ENCODE data around the gene RIMBP2.

Gene RIMBP2

DNA sequence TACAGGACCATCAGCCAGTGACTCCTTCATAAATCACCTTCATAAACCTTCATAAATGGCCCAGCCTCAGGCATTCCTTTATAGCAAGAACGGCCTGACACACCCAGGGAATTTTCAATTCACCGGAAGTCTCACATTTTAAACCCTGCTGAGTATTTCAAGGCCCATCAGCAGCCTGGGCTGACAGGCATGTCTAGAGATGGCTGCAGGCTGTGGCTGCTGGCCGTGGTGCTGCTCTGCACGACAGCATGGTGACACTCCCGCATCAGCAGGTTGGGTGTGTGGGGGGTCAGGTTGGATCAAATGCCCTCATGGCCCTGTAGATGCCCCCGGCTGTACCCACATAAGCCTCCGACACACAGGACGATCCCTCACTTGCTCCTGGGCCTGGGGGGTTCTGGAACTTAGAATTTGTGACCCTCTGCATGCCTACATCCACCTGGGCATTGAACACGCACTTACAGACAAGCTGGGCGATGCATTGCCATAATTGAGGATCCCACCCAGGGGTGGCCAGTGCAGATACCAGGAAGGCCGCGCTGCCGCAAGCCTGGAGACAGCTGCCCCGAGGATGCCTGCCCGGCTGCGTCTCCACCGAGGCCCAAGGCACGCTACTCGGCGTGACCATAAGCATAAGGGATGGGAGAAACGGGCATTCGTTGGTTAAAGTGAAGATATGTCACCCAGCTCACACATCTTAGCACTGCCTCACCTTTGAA lies 254.1 kb downstream of the RIMBP2 start:
- DNase-seq (ENCODE audit: low read depth) = no peak

DNA sequence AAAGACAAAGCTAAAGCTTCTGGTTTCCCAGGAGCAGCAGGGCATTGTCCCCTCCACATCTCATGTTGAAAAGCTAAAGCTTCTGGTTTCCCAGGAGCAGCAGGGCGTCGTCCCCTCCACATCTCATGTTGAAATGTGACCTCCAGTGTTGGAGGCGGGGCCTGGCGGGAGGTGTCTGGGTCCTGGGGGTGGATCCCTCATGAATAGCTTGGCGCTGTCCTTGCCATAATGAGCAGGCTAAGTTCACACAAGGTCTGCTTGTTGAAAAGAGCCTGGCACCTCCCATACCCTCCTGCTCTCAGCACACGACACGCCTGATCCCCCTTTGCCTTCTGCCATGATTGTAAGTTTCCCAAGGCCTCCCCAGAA lies 254.7 kb downstream of the RIMBP2 start:
- DNase-seq (ENCODE audit: low read depth) = no peak

DNA sequence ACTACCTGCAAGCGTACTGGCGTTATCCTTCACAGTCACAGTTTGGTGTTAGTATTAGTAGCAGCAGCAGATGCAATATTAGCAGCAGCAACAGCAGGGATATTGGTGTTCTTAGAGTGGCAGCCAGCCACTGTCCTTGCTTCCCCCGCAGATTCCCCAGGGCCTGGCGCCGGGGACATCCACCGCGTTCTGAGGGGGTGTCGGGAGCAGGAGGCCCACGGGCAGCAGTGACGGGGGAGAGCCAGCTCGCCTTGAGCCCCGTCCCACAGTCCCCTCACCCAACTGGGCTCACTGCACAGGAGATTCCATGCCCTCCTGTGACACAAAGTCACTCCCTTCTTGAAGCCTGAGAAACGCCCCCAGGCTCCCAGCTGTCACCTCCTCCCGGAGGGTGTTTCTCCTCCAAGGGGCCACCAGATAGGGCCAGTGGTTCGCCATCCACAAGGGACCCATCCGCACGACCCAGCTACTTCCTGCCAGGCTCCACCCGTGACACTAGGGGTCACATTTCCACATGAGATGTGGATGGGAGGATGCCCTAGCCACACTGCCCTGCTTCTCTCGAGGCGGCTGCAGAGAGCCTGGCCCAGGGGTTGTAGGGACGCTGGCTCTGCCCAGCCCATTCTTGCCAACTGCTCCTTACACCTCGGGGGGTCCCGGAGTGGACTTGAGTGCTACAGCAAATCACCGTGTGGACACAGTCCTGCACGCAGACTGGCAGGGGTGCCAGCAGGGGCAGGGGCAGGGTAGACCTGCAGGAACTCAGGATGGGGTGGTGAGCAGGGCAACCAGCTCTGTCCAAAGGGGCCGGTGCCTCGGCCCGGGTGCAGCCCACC lies 255.3 kb downstream of the RIMBP2 start:
- no peak for DNase-seq (ENCODE audit: low read depth)

DNA sequence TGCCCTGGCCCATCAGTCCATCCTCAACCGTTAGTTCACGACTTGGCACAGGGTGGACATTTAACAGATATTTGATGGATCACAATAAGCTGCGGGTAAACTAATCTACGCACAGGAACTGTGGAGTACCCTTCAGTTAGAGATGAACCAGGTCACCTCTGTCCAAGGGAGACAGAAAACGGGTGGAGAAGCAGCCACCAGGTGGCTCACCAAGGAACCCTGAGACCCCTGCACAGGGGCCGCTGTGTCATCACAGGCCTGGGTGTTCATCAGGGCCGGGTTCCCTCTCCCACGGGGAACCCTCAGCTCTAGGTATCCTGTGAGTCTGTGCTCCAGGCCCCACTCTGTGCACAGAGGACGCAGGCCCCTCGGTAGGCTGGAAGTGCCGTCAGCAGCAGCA lies 256.2 kb downstream of the RIMBP2 start:
- no peak for DNase-seq (ENCODE audit: low read depth)

DNA sequence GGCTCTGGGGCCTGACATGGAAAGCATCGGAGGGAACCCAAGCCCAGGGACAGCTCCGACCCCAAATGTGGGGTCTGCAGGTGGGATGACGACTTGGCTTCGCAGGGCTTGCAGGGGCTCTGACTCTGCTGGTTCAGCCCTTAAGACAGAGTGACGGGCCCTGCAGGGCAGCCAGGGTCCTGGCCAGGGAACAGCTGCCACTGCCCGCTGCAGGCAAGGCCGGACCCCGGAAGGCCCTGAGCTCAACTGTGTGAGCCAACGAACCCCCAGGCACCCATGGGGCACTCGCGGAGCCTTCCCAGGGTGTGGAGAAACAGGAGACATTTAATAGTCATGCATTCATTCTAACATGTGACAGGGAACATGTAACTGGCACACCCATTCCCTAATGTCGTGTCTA lies 257.8 kb downstream of the RIMBP2 start:
- no peak for DNase-seq (ENCODE audit: low read depth)

DNA sequence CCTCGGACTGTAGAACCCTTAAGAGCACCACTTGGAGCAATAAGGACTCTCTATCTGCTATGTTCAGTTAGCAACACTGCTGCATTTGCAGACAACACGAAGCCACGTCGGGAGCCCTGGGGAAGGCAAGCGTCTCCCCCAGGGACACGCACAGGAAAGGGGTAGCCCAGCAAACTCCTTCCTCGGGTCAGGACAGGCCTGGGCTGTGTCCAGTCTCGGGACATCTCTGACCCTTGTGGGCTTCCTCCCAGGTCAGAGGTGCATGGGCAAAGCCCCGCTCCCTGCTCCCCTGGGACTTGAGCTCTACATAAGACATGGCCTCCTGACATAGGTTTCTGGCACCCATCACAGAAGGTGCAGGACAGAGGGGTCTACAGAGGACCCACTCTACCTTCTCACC lies 258.9 kb downstream of the RIMBP2 start:
- DNase-seq (ENCODE audit: low read depth) = no peak

DNA sequence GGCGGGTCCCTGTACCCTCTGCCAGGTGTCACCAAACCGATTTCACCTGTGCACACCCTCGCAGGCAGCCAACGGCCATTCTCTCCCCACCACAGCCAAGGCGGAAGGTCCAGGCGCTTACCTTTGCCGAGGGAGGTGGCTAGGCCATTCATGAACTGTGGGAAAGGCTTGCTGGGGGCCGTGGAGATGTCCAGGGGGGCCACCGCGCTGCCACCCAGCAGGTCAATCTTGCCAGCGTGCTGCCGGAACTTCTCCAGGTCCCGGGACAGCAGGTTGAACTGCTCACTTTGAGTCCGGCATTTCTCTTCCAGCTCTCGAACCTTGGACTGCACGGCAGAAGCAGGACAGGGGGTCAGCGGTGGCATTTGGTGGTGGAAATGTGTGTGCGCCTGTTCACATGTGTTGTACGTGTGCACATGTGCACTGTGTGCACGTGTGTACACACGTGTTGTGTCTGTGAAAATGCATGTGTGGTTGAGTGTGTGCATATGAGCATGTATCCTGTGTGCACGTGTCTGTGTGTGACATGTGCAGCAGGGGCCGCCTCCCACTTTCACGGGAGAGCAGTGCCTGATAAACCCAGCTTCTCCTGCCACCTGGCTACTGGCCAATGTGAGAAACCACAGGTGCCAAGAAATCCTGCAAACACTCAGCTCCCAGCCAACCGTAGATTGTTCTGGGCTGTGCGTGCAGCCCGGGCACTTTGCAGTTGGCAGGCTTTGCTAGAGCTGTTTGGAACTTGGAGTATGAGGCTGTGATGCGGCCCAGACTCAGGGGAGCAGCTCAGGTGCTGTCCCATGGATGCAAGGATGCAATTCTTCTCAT lies 259.5 kb downstream of the RIMBP2 start:
- no peak for DNase-seq (ENCODE audit: low read depth)

DNA sequence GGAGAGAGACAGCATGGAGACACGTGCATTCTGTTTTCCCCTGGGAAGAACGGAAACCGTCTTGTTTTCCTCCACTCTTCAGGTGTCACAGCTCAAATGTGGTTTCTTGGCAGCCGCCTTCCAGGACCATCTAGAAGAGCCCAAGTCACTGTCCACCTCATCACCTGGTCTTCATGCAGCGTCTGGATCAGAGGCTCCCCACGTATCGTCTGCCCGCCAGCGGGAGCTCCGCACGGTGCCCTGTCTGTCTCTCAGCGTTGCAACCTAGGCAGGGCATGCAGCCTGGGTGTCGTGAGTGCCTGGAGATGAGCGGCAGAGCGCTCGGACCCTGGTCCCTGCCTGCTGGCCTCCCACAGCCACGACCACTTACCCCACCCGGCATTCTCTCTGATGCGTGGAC lies 260.9 kb downstream of the RIMBP2 start:
- DNase-seq (ENCODE audit: low read depth) = no peak

DNA sequence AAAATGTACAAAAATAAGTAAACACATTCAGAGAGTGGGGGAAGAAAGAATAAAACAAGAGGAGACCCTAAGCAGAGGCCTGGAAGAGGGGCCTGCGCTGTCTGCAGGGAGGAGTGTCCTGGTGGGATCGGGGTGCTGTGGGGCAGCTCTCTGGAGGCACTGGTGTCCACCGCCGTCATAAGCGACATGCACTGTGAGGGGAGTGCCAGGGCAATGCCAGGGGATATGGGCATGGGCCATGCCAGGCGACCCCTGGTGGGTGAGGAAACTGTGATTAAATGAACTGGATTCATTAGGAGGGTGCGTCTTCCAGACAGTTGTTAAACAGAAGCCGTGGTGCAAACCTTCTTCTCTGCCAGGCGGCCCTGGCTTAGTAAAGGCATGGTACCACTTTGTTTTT lies 261.8 kb downstream of the RIMBP2 start:
- DNase-seq (ENCODE audit: low read depth) = no peak

DNA sequence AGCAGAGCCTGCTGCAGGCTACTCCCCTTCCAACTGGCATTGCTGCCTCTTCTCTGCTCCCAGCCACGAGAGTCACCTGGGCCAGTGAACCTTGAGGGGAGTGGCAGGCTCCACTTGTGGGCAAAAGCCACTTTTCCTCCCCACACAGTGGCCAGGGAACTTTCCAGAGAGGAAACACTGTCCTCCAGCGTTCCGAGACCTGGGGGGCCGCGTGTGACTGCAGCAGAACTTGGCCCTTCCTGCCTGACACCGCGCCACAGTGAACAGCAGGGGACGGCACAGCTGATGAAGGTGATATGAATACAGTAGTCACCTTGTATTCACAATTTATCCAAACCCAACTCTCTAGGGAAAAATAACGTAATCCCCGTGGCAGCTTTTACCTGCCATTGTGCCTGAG lies 263.6 kb downstream of the RIMBP2 start:
- DNase-seq (ENCODE audit: low read depth) = no peak

DNA sequence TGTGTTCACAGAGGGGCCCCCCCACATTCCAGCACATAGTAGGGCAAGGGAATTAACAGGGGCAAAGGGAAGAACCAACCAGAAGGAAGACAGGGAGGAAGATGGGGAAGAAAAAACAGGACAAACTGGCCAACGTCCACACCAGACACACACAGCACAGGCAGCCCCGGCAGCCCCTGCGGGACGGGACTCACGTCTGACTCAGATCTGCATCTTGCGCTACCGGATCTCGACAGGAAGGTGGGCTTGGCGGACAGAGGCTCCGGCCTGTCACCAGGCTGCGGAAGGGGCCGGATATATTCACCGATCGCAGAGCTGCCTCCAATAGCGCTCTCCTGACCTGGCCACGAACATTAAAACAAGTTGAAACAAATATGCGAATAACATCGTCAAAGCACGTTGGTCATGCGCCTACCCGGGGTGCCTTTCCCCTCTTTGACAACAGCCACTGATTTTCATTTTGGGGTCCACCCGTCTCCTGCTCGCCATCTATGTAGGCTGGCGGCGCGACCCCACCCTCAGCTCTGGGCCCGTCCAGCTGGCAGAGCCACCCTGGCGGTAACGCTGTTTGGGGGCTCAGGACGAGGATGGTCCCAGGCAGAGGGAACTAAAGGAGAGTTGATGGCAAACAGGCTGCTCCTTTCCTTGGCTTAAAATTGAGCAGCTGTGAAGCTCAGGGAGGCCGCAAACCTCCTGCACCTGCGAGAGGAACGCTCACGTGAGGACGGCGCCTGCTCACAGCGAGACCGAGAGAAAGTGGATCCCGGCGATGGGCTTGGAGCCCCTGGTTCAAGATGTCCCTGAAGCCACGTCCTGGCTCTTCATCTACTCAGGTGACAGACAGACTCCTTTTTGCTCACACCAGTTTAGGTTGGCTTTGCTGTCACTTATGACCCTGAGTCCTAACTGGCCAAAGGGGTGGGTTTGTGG lies 264.8 kb downstream of the RIMBP2 start:
- DNase-seq (ENCODE audit: low read depth) = no peak

DNA sequence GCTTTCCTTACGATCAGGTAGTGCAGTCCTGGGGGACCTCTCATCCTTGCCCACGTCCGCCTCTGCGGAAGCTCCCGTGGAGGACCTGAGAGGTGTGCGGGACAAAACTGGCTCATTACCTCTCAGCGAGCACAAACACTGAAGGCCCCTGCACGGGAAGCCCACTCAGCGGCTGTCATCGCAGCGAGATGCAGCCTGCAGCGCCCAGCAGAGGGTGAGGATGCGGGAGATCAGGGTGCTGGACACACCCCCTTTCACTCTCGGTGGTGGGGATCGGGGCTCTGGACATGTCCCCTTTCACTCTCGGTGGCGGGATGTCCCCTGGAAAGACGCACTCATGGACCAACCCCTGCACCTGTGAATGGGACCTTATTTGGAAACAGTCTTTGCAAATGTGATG lies 266.8 kb downstream of the RIMBP2 start:
- no peak for DNase-seq (ENCODE audit: low read depth)

DNA sequence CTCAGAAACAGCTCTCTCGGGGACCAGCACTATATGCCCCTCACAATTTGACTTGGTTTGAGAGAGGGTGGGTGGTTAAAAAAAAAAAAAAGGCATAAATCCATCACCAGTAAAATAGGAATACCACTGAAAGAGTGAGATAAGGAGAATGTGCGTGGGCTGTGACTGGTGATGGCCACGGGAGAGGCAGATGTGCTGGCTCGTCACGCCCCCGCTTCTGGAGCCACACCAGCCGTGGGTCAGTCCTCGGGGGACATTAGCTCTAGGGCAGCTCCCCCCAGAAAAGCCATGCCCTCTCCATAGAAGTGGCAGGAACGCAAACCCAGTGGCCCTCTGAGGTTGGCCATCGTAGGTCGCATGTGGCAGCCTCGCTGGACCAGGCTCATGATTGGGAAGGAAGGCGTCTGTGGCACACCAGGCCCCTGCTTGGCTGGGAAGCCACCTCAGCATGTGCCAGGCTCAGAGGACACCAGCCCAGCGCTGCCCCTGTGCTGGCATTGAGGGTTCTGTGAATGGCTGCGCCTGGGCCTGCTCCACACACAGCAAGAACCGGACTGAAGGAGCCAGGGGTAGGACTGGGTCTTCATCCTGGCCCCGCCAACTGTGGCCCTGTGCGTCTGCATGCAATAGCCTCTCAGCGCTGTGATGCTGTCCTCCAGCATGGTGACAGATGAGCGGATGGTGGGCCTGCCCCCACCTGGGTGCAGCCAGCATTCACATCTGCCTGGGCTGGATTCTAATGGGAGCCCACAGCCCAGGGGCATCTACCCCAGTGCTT lies 267.9 kb downstream of the RIMBP2 start:
- DNase-seq (ENCODE audit: low read depth) = no peak

DNA sequence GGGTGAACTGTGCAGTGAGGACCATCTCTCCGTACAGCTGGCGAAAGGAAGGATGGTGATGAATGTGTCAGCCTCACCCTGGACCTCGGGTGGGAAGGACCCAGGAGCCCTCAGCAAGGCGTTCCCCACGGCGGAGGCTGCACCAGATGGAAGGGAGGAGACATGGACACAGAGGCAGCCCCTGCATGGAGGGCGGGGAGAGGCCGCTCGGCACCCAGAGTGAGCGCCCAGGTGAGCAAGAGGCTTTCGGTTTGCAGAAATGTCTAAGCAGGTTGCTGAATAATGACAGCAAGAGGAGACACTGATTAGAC lies 268.5 kb downstream of the RIMBP2 start:
- DNase-seq (ENCODE audit: low read depth) = no peak

DNA sequence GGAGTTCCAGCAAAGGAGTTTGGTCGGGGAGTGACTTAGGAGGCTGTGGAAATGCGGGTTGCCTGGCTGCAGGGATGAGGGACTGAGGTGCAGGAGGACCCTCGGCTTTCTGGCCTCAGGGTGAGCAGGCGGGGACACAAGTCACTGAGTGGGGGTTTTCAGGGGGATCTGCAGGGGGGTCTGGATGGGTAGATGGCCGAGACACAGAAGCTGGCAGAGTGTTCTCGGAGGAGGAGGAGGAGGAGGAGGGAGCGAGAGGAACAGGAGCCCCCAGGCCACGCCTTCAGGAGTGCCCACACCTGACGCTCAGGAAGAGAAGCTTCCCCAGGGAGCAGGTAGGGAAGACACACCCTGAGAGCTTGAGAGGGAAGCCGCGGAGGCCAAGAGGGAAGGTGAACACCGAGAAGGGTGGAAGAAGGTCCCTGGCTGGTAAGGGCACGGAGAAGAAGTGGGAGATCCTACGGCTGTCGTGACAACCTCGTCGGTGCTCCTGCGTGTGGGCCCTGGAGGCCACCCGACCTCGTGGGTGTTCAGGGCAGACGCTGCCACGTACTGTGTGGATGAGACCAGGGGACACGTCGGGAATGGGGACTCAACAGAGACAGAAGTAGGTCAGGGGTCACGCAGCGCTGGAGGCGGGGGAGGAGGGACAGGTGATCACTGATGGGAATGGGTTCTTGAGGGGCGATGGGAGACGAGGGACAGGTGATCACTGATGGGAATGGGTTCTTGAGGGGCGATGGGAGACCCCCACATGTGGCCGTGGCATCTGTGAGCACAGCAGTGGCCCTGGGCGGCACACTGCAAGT lies 269.0 kb downstream of the RIMBP2 start:
- no peak for DNase-seq (ENCODE audit: low read depth)

DNA sequence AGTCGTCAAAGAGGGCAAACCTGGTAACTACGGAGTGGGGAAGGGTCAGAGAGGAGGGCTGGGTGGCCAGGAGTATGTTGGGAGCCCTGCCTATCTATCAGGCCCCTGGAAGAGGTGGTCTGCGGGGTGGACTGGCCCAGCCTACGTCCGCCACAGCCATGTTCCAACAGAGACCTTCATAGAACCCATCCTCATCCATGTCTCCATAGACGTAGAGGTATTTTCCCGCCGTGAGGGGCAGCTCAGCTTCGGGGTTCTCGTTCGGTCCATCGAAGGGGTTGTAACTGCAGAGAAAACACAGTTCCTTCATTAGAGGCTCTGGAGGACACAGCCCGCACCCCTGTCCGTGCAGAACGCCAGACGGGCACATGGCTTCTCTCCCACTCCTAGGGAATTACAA lies 271.1 kb downstream of the RIMBP2 start:
- DNase-seq (ENCODE audit: low read depth) = no peak

DNA sequence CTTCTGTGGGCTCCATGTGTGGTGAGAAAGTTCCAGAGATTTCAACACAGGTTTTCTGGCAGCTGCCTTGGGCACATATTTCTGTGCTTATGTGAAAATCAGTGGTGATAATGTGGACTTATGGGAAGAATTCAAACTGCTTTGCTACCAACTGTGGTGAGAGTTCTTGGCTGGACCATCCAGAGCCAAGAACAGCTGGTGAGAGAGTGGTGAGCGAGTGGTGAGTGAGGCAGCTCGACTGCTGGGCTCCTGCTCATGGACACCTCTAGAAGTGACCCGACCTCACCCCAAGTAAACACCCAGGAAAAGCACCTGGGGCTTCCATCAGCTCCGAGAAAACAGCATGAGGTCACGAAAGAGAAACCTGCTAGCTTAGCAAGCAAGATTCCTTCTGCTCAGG lies 272.0 kb downstream of the RIMBP2 start:
- no peak for DNase-seq (ENCODE audit: low read depth)

DNA sequence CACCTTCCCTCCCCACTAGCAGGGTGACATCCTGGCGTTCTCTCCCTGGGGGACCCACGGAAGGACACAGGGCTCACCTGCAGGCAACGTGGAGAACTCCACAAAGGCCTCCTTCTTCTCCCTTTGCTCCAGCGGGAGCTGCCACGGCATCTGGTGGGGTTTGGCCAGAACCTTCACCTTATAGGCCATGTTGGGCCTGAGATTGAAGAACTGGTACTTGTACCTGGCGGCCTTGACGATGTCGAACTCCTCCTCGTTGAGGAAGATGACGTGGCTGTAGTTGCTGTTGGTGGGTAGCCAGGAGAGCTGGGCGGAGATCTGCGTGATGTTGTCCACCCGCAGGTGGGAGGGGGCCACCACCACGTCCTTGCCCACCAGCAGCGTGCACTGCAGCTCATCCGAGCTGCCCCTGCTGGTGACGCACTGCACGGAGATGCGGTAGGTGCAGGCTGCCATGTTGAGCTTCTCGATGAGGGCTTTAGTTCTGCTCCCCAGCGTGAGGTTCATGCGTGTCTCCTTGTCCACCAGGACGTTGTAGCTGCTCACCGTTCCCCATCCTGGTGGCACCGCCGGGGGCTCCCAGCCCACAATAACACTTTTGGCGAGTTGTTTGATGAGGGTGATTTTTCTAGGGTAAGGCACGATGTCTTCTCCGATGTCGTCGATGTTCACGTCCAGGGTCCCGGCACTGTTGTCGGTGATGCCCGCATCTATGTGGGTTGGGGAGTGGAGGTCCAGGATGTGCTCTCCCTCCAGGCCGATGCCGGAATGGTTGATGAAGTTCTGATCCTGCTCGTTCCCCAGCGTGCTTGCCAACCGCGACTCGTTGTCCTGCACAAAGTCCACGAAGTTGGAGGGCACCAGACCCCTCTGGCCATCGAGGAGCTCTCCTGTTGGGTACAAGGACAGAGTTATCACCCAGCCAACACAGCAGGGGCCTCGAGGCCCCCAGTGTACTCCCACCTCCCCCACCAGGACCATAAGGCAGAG lies 274.0 kb downstream of the RIMBP2 start:
- no peak for DNase-seq (ENCODE audit: low read depth)

All from EH (cell line).